ENCODE measurements around the gene IMMP2L.

- no peak for TF ChIP-seq CTCF (IDR thresholded peaks at IDR 0.05)
- no peak for TF ChIP-seq EZH2 (IDR thresholded peaks at IDR 0.05)
- no peak for TF ChIP-seq EZH2phosphoT487 (IDR thresholded peaks at IDR 0.05)
These were observed 137.5 kb downstream of the IMMP2L start for GRCh38 chr7:111424768-111425167.
